Stimulated activated naive CD8-positive, alpha-beta T cell treated with anti-CD3 and anti-CD28 coated beads, Interleukin-15, Interleukin-2, amounts not matched to agents 100 ng/mL and 50 ng/mL, for 24 hours (primary cell): ENCODE measurements around the gene CDK15.
A peak's percentile ranks its signal among the peaks of the same experiment; 100 is the strongest.
"Not testable (repeated sequence)": the region's sequence is repeated elsewhere in the genome, so short reads cannot be mapped to it uniquely, and the experiment has no call there.

Source experiments
- H3K27ac Mint-ChIP-seq: one replicate; pipeline ENCODE4 v1.8.0; 2021; ENCODE audit warnings: mild to moderate bottlenecking, mixed read lengths
- H3K27me3 Mint-ChIP-seq: one replicate; pipeline ENCODE4 v1.8.0; 2021; ENCODE audit warnings: mixed read lengths
- H3K36me3 Mint-ChIP-seq: one replicate; pipeline ENCODE4 v1.8.0; 2021; ENCODE audit warnings: low read depth, mixed read lengths
- H3K4me1 Mint-ChIP-seq: one replicate; pipeline ENCODE4 v1.8.0; 2021; ENCODE audit warnings: low read depth, mixed read lengths
- H3K4me3 Mint-ChIP-seq: one replicate; pipeline ENCODE4 v1.8.0; 2021; ENCODE audit warnings: mild to moderate bottlenecking, mixed read lengths
- H3K9me3 Mint-ChIP-seq: one replicate; pipeline ENCODE4 v1.8.0; 2021; ENCODE audit warnings: mixed read lengths

Gene CDK15

DNA sequence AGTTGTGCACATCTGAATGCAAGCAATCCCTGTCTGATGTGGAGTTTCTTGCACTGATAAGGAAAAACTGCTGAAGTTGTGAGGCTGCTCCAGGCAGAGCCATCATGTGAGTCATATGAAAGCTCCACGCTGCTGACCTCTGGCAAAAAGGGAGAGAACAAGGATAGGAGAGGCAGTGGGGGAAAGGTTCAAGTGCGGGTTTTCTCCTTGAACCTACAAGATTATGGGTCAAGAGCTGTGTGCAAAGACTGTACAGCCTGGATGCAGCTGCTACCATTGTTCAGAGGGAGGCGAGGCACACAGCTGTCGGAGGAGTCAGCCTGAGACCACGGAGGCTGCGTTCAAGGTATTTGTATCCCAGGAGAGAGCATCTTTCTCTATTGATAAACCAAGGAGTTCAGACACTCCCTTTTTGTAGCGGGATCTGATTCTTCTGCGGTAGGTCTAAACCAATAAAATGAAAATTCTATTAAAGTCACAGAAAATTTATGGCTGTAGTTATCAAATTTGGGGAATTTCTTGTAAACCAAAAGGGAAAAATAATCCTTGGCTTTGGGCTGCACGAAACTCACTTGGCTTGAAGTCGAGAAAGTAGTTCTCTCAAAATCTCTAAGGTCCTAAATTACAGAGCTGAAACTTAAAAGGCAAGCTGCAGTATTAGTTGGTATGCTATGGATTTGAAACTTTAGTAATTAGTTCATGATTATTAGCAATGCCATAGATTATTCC, at the start of gene CDK15:
CDK15 (plus strand) TSS at position 96 of the 729 bp plus-strand sequence; CDS start at position 224, 128 bp downstream.
- H3K4me1 Mint-ChIP-seq: no peaks in the 10 kb centered on the region
- no peaks in the 10 kb centered on the region for H3K9me3 Mint-ChIP-seq
- H3K4me3 Mint-ChIP-seq: no peak within 1 kb of the TSS
- no peak within 1 kb of the TSS for H3K27ac Mint-ChIP-seq
- no peaks in the 10 kb centered on the region for H3K36me3 Mint-ChIP-seq
- peaks cover 9% of the 10 kb centered on the region for H3K27me3 Mint-ChIP-seq

DNA sequence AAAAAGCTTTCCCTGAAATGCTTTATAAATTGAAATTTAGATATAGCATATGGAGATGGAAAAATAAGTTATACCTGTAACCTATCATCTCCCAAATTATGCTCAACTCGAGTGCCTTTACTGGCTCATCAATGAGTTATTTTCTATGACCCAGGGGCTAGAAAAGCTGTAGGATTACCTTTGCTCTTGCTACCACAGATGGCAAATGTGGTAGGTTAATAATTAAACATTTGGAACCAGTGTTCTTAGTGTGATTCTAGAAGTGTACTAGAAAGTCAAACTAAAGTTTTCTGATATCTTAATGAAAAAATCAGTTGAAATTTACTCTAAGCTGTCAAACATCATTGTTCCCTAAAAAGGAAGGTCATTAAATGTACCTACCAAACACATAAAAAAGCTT, 48.1 kb upstream of the CDK15 start:
- no peaks in the 10 kb centered on the region for H3K27me3 Mint-ChIP-seq
- no peaks in the 10 kb centered on the region for H3K9me3 Mint-ChIP-seq

DNA sequence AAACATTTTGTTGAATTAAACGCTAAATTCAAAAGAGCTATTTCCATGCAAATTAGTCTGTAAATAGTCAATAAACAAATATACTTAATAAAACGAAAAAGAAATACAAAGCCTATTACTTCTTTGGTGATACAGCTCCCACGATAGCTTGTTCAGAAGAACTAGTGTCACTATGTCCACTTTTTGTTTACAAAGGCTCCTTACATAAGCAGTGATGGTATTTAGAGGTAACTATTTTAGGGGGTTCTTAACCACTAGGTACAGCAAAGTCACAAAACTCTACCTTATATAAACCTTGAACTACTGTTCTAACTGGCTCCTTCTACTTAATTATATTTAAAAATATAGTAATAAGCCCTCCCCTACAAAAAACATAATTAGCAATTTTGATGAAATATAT, 47.5 kb upstream of the CDK15 start:
- Mint-ChIP-seq H3K27me3 (no peaks in the 10 kb centered on the region), H3K9me3 (no peaks in the 10 kb centered on the region), H3K4me3 (no peak overlapping the region), H3K4me1 (no peaks in the 10 kb centered on the region), H3K36me3 (peaks cover 26% of the 10 kb centered on the region), H3K27ac (no peak overlapping the region)

More for the DNA sequence above, 48.1 kb upstream of the CDK15 start:
- Mint-ChIP-seq H3K4me1 (no peaks in the 10 kb centered on the region), H3K36me3 (peaks cover 24% of the 10 kb centered on the region), H3K4me3 (no peak overlapping the region), H3K27ac (no peak overlapping the region)

DNA sequence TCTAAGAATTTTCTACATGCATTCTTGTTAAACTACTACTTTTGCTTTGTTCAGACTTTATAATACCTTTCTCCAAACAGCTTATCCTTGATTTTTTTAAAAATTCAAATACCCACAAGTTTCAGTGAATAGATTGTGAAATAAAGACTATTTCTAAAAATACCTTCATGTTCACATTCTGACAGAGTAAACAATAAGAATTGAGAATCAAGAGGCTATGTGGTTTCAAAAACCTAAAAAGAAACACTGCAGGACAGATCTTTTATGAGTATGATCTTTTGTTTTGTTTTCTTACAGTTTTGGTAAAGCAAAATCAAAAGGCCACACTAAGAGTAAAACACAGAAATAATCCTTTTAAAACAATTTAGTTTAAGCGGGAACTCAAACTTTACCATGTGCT, 46.8 kb upstream of the CDK15 start:
- H3K27ac Mint-ChIP-seq: no peak overlapping the region
- H3K4me3 Mint-ChIP-seq: no peak overlapping the region
- no peaks in the 10 kb centered on the region for H3K9me3 Mint-ChIP-seq
- H3K4me1 Mint-ChIP-seq: no peaks in the 10 kb centered on the region
- H3K36me3 Mint-ChIP-seq: peaks cover 29% of the 10 kb centered on the region
- H3K27me3 Mint-ChIP-seq: no peaks in the 10 kb centered on the region

DNA sequence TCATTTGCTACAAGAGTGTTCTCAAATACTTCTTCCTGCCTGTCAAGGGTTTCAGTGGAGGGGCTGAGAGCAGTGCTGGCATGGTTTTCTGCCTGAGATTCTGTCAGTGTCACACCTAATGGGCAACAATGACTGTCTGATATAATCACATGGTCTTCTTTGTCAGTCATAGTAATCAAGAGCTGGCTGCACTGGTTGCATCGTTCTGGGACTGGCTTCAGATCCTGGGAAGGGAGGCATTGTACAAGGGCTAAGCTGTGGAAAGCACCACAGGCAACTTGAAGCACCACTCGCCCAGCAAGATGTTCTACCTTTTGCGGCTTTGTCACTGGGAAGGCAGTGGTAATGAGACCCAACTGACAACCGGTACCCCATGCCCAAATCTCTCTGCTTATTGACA, 45.2 kb upstream of the CDK15 start:
- H3K27me3 Mint-ChIP-seq: no peaks in the 10 kb centered on the region

DNA sequence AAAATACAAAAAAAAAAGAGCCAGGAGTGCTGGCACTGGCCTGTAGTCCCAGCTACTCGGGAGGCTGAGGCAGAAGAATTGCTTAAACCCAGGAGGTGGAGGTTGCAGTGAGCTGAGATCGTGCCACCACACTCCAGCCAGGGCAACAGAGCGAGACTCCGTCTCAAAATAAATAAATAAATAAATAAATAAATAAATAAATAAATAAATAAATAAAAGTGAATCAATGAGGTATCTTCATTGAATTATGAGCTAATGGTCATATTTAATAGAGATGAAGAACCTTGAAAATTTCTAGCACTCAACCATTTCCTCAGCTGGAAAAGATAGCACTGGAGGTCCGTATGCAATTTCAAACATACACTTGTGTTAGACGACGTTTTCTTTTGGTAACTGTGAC, 41.9 kb upstream of the CDK15 start:
- H3K27ac Mint-ChIP-seq, H3K27me3 Mint-ChIP-seq, H3K4me3 Mint-ChIP-seq, H3K9me3 Mint-ChIP-seq, H3K4me1 Mint-ChIP-seq: not testable (repeated sequence)
- H3K36me3 Mint-ChIP-seq: peaks cover 41% of the 10 kb centered on the region

More for the DNA sequence above, 45.2 kb upstream of the CDK15 start:
- H3K27ac Mint-ChIP-seq: no peak overlapping the region
- no peaks in the 10 kb centered on the region for H3K9me3 Mint-ChIP-seq
- no peaks in the 10 kb centered on the region for H3K4me1 Mint-ChIP-seq
- peaks cover 37% of the 10 kb centered on the region for H3K36me3 Mint-ChIP-seq
- H3K4me3 Mint-ChIP-seq: no peak overlapping the region

DNA sequence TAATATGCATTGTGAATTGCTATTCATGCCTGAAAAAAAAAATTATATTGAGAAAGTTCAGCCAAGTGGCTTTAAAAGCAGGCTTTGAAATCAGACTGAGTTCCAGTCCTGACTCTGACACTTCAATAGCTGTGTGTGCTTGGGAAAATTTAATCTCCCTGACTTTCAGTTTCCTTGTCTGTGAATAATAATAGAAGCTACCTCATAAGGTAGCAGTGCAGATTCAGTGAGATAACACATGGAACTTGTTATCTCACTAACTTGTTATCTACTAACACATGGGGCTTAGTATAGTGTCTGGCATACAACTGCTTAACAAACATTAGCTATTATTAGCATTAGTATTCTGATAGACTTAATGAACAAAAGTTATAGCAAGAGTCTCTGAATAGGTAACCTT, 40.5 kb upstream of the CDK15 start:
- H3K27me3 Mint-ChIP-seq: no peaks in the 10 kb centered on the region
- H3K4me3 Mint-ChIP-seq: no peak overlapping the region
- no peaks in the 10 kb centered on the region for H3K4me1 Mint-ChIP-seq
- peaks cover 36% of the 10 kb centered on the region for H3K36me3 Mint-ChIP-seq
- no peak overlapping the region for H3K27ac Mint-ChIP-seq
- H3K9me3 Mint-ChIP-seq: no peaks in the 10 kb centered on the region

DNA sequence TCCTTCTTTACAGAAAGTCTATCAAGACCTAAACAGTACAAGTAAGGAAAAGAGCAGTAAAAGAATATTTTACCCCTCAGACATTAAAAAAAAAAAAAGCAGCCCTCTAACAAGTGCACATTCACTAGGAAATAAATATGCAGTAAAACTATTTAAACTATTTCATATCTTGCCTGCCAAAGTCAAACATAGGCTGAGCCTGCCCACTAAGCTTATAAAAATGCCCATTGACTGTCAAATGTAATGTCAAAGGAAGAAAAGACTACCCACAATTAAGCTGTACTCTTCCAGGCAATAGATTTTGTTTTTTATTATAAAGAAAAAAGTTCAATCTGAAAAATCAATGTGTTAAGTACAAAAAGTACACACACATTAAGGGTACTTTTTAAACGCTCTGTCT, 37.4 kb upstream of the CDK15 start:
- peaks cover 2% of the 10 kb centered on the region for H3K4me1 Mint-ChIP-seq
- H3K9me3 Mint-ChIP-seq: no peaks in the 10 kb centered on the region
- H3K27me3 Mint-ChIP-seq: no peaks in the 10 kb centered on the region
- H3K27ac Mint-ChIP-seq: no peak overlapping the region
- H3K4me3 Mint-ChIP-seq: no peak overlapping the region
- H3K36me3 Mint-ChIP-seq: peaks cover 24% of the 10 kb centered on the region

DNA sequence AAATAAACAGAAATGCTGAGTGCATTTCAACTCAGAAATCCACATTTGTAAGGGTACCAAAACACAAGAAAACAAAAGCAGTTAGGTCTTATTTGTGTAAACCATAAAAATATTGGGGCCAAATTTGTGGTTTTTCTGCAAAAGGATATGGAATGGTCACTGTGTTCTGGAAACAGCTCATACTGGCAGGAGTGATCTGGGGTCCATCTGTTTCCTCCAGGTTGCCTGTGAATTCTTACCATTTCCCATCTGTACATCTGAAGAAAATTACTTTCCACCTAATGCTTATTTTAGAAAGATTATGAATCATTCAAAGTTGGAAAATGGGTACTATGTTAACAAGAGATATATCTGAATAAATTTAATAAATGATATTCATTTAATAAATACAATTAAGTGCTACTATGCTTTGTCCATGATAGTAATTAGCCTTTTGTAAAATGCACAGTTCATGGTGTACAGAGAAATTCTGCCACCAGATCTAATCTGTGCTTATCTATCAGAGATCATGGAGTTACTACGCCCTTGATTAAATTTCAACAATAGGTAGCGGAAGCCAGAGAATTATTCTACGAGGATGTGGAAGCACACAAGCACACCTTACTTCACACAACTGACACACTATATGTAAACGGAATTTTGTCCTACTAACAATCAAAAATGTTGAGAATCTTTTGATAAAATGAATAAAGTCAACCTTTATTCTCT, 36.5 kb upstream of the CDK15 start:
- Mint-ChIP-seq H3K27me3 (no peaks in the 10 kb centered on the region), H3K4me1 (peaks cover 10% of the 10 kb centered on the region), H3K4me3 (no peak overlapping the region), H3K9me3 (no peaks in the 10 kb centered on the region), H3K36me3 (peaks cover 22% of the 10 kb centered on the region), H3K27ac (no peak overlapping the region)

DNA sequence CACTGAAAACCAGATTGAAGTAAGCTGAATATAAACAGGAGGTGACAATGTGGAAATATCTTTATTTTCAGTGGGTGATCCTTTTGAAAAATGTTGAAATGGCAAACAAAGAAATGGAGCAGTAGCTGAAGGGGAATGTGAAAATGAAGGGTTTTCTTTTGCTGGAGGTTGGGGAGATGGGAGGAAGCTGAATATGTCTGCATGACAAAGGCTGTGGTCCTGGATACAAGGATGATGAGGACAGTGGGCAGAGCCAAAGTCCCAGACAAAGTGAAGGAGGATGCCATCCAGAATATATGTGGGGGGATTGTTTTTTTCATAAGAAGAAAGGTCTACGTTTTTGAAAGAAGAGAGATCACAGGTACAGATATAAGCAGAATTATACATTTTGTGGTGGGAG, 32.3 kb upstream of the CDK15 start:
- H3K4me3 Mint-ChIP-seq: no peak overlapping the region
- no peaks in the 10 kb centered on the region for H3K9me3 Mint-ChIP-seq
- no peaks in the 10 kb centered on the region for H3K27me3 Mint-ChIP-seq
- no peak overlapping the region for H3K27ac Mint-ChIP-seq
- peaks cover 7% of the 10 kb centered on the region for H3K36me3 Mint-ChIP-seq
- peaks cover 21% of the 10 kb centered on the region for H3K4me1 Mint-ChIP-seq

DNA sequence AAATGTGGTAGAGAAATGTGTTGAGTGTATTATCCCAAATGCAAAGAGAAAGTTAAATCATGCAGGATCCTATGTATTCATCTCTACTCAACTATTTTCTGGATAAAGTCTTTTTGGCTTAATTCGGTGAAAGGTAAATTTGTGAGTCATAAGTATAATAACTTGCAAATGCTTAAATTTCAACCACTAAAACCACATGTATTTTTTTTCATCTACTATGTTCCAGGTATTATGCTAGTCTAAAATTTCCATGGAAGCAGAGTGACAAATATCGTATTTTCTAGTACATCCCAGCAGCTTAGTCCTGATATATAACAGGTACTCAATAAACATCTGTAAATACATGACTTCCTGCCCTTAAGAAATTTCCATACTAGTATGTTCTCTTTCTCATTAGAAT, 31.8 kb upstream of the CDK15 start:
- no peaks in the 10 kb centered on the region for H3K27me3 Mint-ChIP-seq
- no peak overlapping the region for H3K27ac Mint-ChIP-seq
- H3K4me1 Mint-ChIP-seq: peaks cover 25% of the 10 kb centered on the region
- no peak overlapping the region for H3K4me3 Mint-ChIP-seq
- no peaks in the 10 kb centered on the region for H3K9me3 Mint-ChIP-seq
- H3K36me3 Mint-ChIP-seq: peaks cover 7% of the 10 kb centered on the region

DNA sequence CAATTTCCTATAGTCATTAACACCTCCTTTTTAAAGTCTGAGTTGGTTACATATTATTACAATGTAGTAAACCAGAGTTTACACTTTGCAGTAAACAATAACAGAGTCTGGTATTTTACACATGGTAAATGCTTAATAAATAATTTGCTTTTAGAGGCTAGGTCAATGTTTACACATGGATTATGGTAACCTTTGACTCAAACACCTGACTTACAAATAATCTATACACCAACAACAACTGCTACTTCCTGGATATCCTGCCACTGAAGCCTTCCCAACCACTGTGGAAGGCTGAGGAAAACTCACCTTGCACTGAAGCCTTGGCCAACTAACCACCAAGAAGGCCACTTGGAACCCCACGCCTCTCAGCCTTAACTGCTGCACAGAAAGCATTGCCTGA, 31.0 kb upstream of the CDK15 start:
- Mint-ChIP-seq H3K27me3 (no peaks in the 10 kb centered on the region), H3K9me3 (no peaks in the 10 kb centered on the region), H3K36me3 (peaks cover 7% of the 10 kb centered on the region), H3K4me1 (peaks cover 32% of the 10 kb centered on the region), H3K27ac (no peak overlapping the region), H3K4me3 (no peak overlapping the region)

DNA sequence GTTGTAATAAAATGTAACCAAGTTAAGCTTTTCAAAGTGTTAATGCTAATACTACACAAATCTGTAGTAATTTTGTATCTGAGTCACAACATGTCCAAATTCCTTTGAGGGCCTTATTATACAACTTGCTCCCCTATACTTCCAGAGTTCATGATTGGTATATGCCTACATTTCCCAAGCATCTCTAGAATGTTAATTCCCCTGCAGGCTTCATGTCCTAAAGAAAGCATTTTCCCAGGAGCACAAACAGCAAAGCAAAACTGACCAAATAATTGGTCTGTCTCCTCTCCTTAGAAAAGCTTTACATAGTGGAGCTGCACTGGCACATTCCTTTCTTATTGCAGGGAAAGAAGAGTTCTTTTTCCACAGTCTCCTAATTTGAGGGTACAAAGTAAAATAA, 29.3 kb upstream of the CDK15 start:
- Mint-ChIP-seq H3K27ac (no peak overlapping the region), H3K4me3 (no peak overlapping the region), H3K27me3 (no peaks in the 10 kb centered on the region), H3K4me1 (peaks cover 40% of the 10 kb centered on the region), H3K9me3 (no peaks in the 10 kb centered on the region), H3K36me3 (peaks cover 7% of the 10 kb centered on the region)

DNA sequence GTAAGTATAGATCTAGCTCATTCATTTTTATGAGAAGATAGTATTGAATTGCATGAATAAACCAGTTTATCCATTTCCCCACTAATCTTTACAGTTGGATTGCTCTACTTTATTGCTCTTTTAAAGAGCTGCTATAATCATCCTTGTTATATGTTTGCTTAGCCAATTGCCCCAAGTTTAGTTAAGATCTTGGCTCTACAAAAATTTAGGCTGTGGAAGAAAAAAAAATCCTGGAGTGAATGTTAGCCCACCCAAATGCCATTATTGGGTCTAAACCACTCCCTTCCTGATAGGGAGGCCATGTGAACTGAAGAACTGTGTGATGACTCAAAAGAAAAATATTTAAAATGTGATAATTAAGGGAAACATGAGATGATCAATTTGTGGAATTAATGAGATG, 28.5 kb upstream of the CDK15 start:
- Mint-ChIP-seq H3K9me3 (no peaks in the 10 kb centered on the region), H3K27ac (no peak overlapping the region), H3K36me3 (peaks cover 7% of the 10 kb centered on the region), H3K4me3 (no peak overlapping the region), H3K27me3 (no peaks in the 10 kb centered on the region), H3K4me1 (peaks cover 40% of the 10 kb centered on the region)

DNA sequence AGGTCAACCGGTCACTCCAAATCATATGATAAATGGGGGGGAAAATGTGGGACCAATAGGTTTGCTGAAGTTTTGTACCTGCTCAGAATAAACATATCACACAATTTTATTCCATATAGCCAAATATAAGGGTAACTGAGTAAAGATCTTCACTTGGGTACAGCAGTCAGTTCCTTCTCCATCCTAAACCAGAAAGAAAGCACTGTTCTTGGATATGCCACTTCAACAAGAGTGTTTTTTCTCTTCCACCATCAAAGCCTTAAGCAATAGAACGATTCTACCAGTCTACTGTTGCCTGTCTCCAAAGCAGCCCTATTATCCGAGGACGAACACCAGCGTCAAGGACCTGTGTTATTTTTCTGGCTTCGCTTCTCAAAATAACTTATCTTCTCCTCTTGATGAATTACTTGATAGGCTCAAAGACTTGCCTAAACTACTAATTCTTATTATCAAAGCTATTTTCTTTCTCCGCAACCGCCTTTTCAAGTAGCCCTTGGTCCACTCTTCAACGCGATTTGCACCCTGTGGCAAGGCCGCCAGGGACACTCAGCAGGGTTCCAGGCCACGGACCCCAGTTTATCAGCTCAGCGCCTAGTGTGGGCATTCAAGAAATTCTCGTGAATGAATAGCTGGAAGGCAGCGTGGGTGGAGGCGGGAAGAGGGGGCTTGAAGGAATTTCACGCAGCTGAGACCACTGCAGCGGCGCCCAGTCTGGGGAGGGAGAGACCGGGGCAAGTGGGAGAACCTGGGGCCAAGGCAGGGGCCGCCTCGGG, 26.2 kb upstream of the CDK15 start:
- H3K4me1 Mint-ChIP-seq: peaks cover 29% of the 10 kb centered on the region
- H3K36me3 Mint-ChIP-seq: no peaks in the 10 kb centered on the region
- H3K27ac Mint-ChIP-seq: peak overlapping the region; percentile 82
- no peaks in the 10 kb centered on the region for H3K9me3 Mint-ChIP-seq
- H3K27me3 Mint-ChIP-seq: peaks cover 7% of the 10 kb centered on the region
- peak overlapping the region; percentile 97 for H3K4me3 Mint-ChIP-seq
